Sigmoid colon (tissue), 7 donors: Measurements from ENCODE around the gene ALDH3A2. TPM values are rescaled to one million over a fixed set of nuclear protein-coding genes. Genes with fewer than 3 reads are reported as not detected.

Experiments
- DNase-seq: peaks from one replicate; pipeline ENCODE4 v3.0.0-alpha.2; 2019
- H3K27ac ChIP-seq, 4 donors: fragments of 200-600 bp; sonication (generic); one replicate each; pipeline ENCODE4 v1.5.1; 2016 to 2019; ENCODE audit warnings: mild to moderate bottlenecking in 1 of 4
- H3K27me3 ChIP-seq, 3 donors: fragments of 200-600 bp; sonication (generic); one replicate each; pipeline ENCODE4 v1.5.1; 2019; ENCODE audit warnings: mild to moderate bottlenecking in 1 of 3
- H3K36me3 ChIP-seq, 4 donors: fragments of 200-600 bp; sonication (generic); one replicate each; pipeline ENCODE4 v1.5.1; 2016 to 2019
- H3K4me1 ChIP-seq, 4 donors: fragments of 200-600 bp; sonication (generic); one replicate each; pipeline ENCODE4 v1.5.1; 2017 to 2019
- H3K4me3 ChIP-seq, 4 donors: fragments of 200-600 bp; sonication (generic); one replicate each; pipeline ENCODE4 v1.5.1; 2017 to 2019; ENCODE audit warnings: mild to moderate bottlenecking in 2 of 4, moderate library complexity in 1 of 4
- H3K9me3 ChIP-seq, 4 donors: fragments of 200-600 bp in 3 of 4; sonication (generic) in 3 of 4; one replicate each; pipeline versions ENCODE4 v1.5.1 to v1.6.1; 2013 to 2019
- CTCF ChIP-seq, 4 experiments: fragments of 450-650 bp in 3 of 4; fragments of 200-600 bp in 1 of 4; IDR thresholded peaks; one replicate each; pipeline ENCODE4 v1.5.1; 2016 to 2019; ENCODE audit warnings: antibody characterized with exemption in 4 of 4, mild to moderate bottlenecking in 3 of 4, moderate library complexity in 2 of 4
- EP300 ChIP-seq, 4 donors: sonication (generic); formaldehyde crosslinking; IDR thresholded peaks; one replicate each; pipeline ENCODE4 v1.6.1; 2017; ENCODE audit warnings: antibody characterized with exemption in 4 of 4
- POLR2A ChIP-seq, 2 donors: fragments of 450-650 bp; IDR thresholded peaks; one replicate each; pipeline ENCODE4 v1.6.1; 2016; ENCODE audit warnings: antibody characterized with exemption in 2 of 2, mild to moderate bottlenecking in 2 of 2, moderate library complexity in 2 of 2
- POLR2AphosphoS5 ChIP-seq, 4 donors: sonication (generic); formaldehyde crosslinking; IDR thresholded peaks; one replicate each; pipeline ENCODE4 v1.6.1; 2017; ENCODE audit warnings: antibody characterized with exemption in 4 of 4
- WGBS, 2 donors: extraction: QIAGEN DNeasy Blood & Tissue Kit; methylation state at CpG; one replicate each; pipeline ENCODE4 v1.1.7; 2013; 5-methylcytosine and 5-hydroxymethylcytosine counted together
- intact Hi-C: fragments of 100-400 bp; cut with DNase I; formaldehyde crosslinking; loops from one replicate; pipeline ENCODE4 v1.15.1; 2023
- polyA plus RNA-seq, 3 donors: library from polyadenylated mRNA; stranded (reverse); fragments of 200-250 nt; gene quantifications; one replicate each; pipeline ENCODE4 v1.2.3, GENCODE V29; 2013
- total RNA-seq, 4 donors: library from RNA; depleted of rRNA; stranded (reverse); fragments of >200 nt; gene quantifications; one replicate each; pipeline ENCODE4 v1.1.0, GENCODE V29; 2016
- donor health status: healthy with polysubstance abuse.
- donor health status: Bipolar disorder and iron deficiency.
- donor health status: healthy.

ALDH3A2 gene
- total and polyA plus RNA-seq, 7 donors: 45.0 to 104 (median 58.6) TPM

GRCh38 chr17:19649274-19649541 is 657 bp downstream of the ALDH3A2 start:
- Histone ChIP-seq H3K4me1 (peaks cover 0 to 63% (median 56%) of the 10 kb centered on the region in 4 donors), H3K36me3 (peaks cover 0 to 18% (median 7%) of the 10 kb centered on the region in 4 donors), H3K9me3 (no peaks in the 10 kb centered on the region), H3K4me3 (peak overlapping the region; percentile 81 to 90 (median 88)), H3K27me3 (no peaks in the 10 kb centered on the region), H3K27ac (peak overlapping the region; percentile 86 to 99 (median 97))
- TF ChIP-seq EP300 (IDR thresholded peaks at IDR 0.05): no peak
- TF ChIP-seq POLR2AphosphoS5 (IDR thresholded peaks at IDR 0.05): no peak
- no peak for TF ChIP-seq POLR2A (IDR thresholded peaks at IDR 0.05)
- no peak for TF ChIP-seq CTCF (IDR thresholded peaks at IDR 0.05)
- DNase-seq: no peak
- intact Hi-C loops: loop anchor here (2.0 to 5.0 kb wide), 6 partner anchors 72 to 286 kb away; partner anchors contain the start of genes B9D1 and SLC47A1
- 0 to 2% methylated on average over 2 of the region's 2 CpGs for WGBS, 2 donors

GRCh38 chr17:19650826-19651225 is 2.3 kb downstream of the ALDH3A2 start:
- H3K4me3 ChIP-seq: peak overlapping the region in 1 of 4 donors; percentile 89
- no peaks in the 10 kb centered on the region for H3K27me3 ChIP-seq
- WGBS, 2 donors: 55 to 75% methylated on average over 1 of the region's 1 CpG
- no peak for TF ChIP-seq EP300 (IDR thresholded peaks at IDR 0.05)
- no peak for TF ChIP-seq POLR2A (IDR thresholded peaks at IDR 0.05)
- no peak for TF ChIP-seq CTCF (IDR thresholded peaks at IDR 0.05)
- TF ChIP-seq POLR2AphosphoS5 (IDR thresholded peaks at IDR 0.05): no peak
- H3K4me1 ChIP-seq: peaks cover 0 to 56% (median 49%) of the 10 kb centered on the region in 4 donors
- no peaks in the 10 kb centered on the region for H3K9me3 ChIP-seq
- H3K36me3 ChIP-seq: peaks cover 11 to 34% (median 12%) of the 10 kb centered on the region in 4 donors
- peak overlapping the region in 2 of 4 donors; percentile 29 to 34 for H3K27ac ChIP-seq
- no peak for DNase-seq
- intact Hi-C loops: no loop called here

- H3K27me3 ChIP-seq: no peaks in the 10 kb centered on the region
- no peak for TF ChIP-seq CTCF (IDR thresholded peaks at IDR 0.05)
- no peak for TF ChIP-seq EP300 (IDR thresholded peaks at IDR 0.05)
- TF ChIP-seq POLR2AphosphoS5 (IDR thresholded peaks at IDR 0.05): no peak
- TF ChIP-seq POLR2A (IDR thresholded peaks at IDR 0.05): no peak
- 39 to 73% methylated on average over 5 of the region's 5 CpGs for WGBS, 2 donors
- intact Hi-C loops: no loop called here
- H3K9me3 ChIP-seq: no peaks in the 10 kb centered on the region
- H3K36me3 ChIP-seq: peaks cover 12 to 42% (median 18%) of the 10 kb centered on the region in 4 donors
- H3K27ac ChIP-seq: peak overlapping the region; percentile 25 to 52 (median 32)
- no peak for DNase-seq
- peaks cover 0 to 51% (median 47%) of the 10 kb centered on the region in 4 donors for H3K4me1 ChIP-seq
- H3K4me3 ChIP-seq: no peak overlapping the region
Observed at GRCh38 chr17:19651451-19652238, 3.1 kb downstream of the ALDH3A2 start.

GRCh38 chr17:19652595-19652994 is 4.0 kb downstream of the ALDH3A2 start:
- Histone ChIP-seq H3K27me3 (no peaks in the 10 kb centered on the region), H3K27ac (peak overlapping the region; percentile 25 to 52 (median 32)), H3K4me3 (no peak overlapping the region), H3K4me1 (peaks cover 0 to 48% (median 38%) of the 10 kb centered on the region in 4 donors), H3K36me3 (peaks cover 12 to 51% (median 21%) of the 10 kb centered on the region in 4 donors), H3K9me3 (no peaks in the 10 kb centered on the region)
- 57 to 81% methylated on average over 3 of the region's 3 CpGs for WGBS, 2 donors
- no peak for TF ChIP-seq EP300 (IDR thresholded peaks at IDR 0.05)
- TF ChIP-seq CTCF (IDR thresholded peaks at IDR 0.05): no peak
- TF ChIP-seq POLR2AphosphoS5 (IDR thresholded peaks at IDR 0.05): no peak
- TF ChIP-seq POLR2A (IDR thresholded peaks at IDR 0.05): no peak
- no peak for DNase-seq
- intact Hi-C loops: no loop called here
